Measurements from ENCODE around the gene TUBD1. TPM values are rescaled to one million over a fixed set of nuclear protein-coding genes. Genes with fewer than 3 reads are reported as not detected.

Gene TUBD1
- total RNA-seq, 2 experiments from 2014 or later = 7.3 to 9.4 TPM

DNA sequence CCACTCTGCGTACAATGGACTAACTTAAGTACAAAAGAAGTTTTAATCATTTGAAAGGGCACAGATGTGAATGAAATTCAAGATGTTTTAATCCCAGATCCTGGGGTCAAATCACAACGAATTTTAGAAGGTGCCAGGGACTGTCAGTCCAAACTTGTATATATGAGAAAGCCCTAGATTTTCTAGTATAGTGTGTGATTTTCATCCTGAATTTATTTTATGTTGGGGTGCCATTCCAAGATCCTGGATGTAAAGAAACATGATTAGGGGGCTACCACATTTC lies 64.3 kb downstream of the TUBD1 start:
- Mint-ChIP-seq H3K27me3 (no peaks in the 10 kb centered on the region), H3K4me1 (ENCODE audit: low read depth) (peaks cover 61% of the 10 kb centered on the region)

DNA sequence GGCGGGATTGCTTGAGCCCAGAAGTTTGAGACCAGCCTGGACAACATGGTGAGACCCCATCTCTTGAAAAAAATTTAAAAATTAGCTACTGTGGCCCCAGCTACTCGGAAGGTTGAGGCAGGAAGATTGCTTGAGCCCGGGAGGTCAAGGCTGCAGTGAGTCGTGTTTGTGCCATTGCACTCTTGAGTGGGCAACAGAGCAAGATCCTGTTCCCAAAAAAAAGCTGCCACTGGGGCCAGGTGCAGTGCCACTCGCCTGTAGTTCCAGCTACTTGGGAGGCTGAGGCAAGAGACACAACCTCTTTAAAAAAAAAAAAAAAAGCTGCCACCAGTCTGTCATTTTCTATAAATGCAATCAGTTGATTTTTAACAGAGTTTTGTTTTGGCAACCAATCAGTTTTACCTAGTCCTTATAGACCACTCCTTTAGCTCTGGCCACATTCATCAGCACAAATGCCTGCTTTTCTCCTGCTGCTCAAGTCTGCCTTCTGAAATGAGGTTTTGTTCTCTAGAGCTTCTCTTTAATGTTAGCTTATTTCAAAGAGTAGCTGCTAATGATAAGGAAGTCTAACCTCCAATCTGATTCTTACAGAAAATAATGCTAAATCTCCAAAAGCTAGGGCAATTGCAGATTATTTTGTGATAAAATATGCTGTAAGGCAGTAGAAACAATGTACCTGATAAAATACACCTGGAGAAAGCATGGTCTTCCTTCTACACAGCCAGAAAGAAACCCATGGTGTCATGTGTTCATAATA lies 64.8 kb downstream of the TUBD1 start:
- Mint-ChIP-seq H3K4me1 (ENCODE audit: low read depth) (peaks cover 56% of the 10 kb centered on the region), H3K27me3 (no peaks in the 10 kb centered on the region), H3K4me3 (peak overlapping the region; percentile 70), H3K9me3 (no peaks in the 10 kb centered on the region), H3K36me3 (ENCODE audit: low read depth) (peaks cover 1% of the 10 kb centered on the region), H3K27ac (peak overlapping the region; percentile 85)
- CTCF ChIA-PET = interaction anchor here (0.6 to 3.0 kb wide), 8 partner anchors 10 to 1510 kb away, joined by 3 to 14 read pairs (median 4); no protein-coding TSS in a partner anchor
- peak; percentile 17 for ATAC-seq (ENCODE audit: poor library complexity)
- peak overlapping the region; percentile 4 for H3K4me3 ChIP-seq (ENCODE audit: low read length)
- H3K27ac ChIP-seq (ENCODE audit: low read depth in 1 of 2, low read length in 2 of 2) = peak overlapping the region; percentile 25 to 63
- intact Hi-C loops (cut with DNase I, micrococcal nuclease) = no loop called here
- H3K9me3 ChIP-seq (ENCODE audit: control insufficient read depth in 1 of 2, insufficient read depth in 1 of 2, low read length in 2 of 2) = no peaks in the 10 kb centered on the region
- POLR2A ChIA-PET = interaction anchor here (0.8 to 3.6 kb wide), 9 partner anchors 11 to 74 kb away, joined by 3 to 51 read pairs (median 4); no protein-coding TSS in a partner anchor
- no peaks in the 10 kb centered on the region for H3K36me3 ChIP-seq (ENCODE audit: insufficient read depth, low read length)
- no peaks in the 10 kb centered on the region for H3K27me3 ChIP-seq (ENCODE audit: control insufficient read depth in 1 of 2, insufficient read depth in 2 of 2, low read length in 2 of 2)
- peak in 3 of 14 experiments; percentile 46 to 53 (median 46) for DNase-seq
- H3K4me1 ChIP-seq (ENCODE audit: insufficient read depth, low read length) = peaks cover 54% of the 10 kb centered on the region
- TF ChIP-seq, protein P1, sequence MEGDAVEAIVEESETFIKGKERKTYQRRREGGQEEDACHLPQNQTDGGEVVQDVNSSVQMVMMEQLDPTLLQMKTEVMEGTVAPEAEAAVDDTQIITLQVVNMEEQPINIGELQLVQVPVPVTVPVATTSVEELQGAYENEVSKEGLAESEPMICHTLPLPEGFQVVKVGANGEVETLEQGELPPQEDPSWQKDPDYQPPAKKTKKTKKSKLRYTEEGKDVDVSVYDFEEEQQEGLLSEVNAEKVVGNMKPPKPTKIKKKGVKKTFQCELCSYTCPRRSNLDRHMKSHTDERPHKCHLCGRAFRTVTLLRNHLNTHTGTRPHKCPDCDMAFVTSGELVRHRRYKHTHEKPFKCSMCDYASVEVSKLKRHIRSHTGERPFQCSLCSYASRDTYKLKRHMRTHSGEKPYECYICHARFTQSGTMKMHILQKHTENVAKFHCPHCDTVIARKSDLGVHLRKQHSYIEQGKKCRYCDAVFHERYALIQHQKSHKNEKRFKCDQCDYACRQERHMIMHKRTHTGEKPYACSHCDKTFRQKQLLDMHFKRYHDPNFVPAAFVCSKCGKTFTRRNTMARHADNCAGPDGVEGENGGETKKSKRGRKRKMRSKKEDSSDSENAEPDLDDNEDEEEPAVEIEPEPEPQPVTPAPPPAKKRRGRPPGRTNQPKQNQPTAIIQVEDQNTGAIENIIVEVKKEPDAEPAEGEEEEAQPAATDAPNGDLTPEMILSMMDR (IDR thresholded peaks at IDR 0.05) = no peak

More for the DNA sequence above, 64.3 kb downstream of the TUBD1 start:
- H3K9me3 ChIP-seq (ENCODE audit: control insufficient read depth in 1 of 2, insufficient read depth in 1 of 2, low read length in 2 of 2) = no peaks in the 10 kb centered on the region
- ChIA-PET POLR2A (interaction anchor here (0.6 to 3.6 kb wide), 9 partner anchors 11 to 75 kb away, joined by 3 to 51 read pairs (median 6); no protein-coding TSS in a partner anchor), CTCF (interaction anchor here (0.7 to 3.0 kb wide), 5 partner anchors 9 to 75 kb away, joined by 3 to 14 read pairs (median 4); no protein-coding TSS in a partner anchor)
- no peaks in the 10 kb centered on the region for H3K9me3 Mint-ChIP-seq
- no peak for ATAC-seq (ENCODE audit: poor library complexity)
- H3K4me3 Mint-ChIP-seq = peak overlapping the region; percentile 70
- H3K4me3 ChIP-seq (ENCODE audit: low read length) = peak overlapping the region; percentile 4
- H3K36me3 ChIP-seq (ENCODE audit: insufficient read depth, low read length) = no peaks in the 10 kb centered on the region
- H3K27me3 ChIP-seq (ENCODE audit: control insufficient read depth in 1 of 2, insufficient read depth in 2 of 2, low read length in 2 of 2) = no peaks in the 10 kb centered on the region
- peak overlapping the region; percentile 25 to 63 for H3K27ac ChIP-seq (ENCODE audit: low read depth in 1 of 2, low read length in 2 of 2)
- TF ChIP-seq, protein P1 (IDR thresholded peaks at IDR 0.05) = no peak
- no peak for DNase-seq
- peaks cover 54% of the 10 kb centered on the region for H3K4me1 ChIP-seq (ENCODE audit: insufficient read depth, low read length)
- intact Hi-C loops (cut with DNase I, micrococcal nuclease) = no loop called here
- H3K27ac Mint-ChIP-seq = peak overlapping the region; percentile 85
- H3K36me3 Mint-ChIP-seq (ENCODE audit: low read depth) = no peaks in the 10 kb centered on the region

DNA sequence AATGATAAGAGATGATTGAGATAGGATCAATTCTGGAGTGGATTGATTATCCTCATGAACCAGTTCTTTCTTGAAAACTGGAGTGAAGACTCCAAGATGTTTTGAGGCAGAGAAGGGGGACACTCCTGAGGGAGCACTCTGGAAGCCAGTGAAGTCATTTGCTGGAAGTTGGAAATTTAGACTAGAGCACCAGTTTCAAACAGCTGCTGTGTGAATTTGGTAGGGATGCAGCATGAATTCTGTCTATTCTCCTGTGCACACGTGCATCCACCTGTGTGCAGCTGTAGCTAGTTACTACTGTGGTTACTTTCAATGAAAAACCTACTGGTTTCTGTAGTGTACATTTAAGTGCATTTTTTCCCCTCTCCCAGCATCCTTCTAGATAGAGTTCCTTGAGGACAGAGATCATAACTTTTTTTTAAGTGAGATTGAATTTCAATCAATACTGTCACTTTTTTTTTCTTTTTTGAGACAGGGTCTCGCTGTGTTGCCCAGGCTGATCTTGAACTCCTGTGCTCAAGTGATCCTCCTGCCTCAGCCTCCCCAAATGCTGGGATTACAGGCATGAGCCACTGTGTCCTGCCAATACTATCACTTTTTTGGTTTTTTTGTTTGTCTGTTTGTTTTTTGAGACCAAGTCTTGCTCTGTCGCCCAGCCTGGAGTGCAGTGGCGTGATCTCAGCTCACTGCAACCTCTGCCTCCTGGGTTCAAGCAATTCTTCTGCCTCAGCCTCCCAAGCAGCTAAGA lies 65.9 kb downstream of the TUBD1 start:
- H3K36me3 Mint-ChIP-seq (ENCODE audit: low read depth) = peaks cover 8% of the 10 kb centered on the region
- intact Hi-C loops (cut with DNase I, micrococcal nuclease) = no loop called here
- DNase-seq = no peak
- H3K27ac ChIP-seq (ENCODE audit: low read depth in 1 of 2, low read length in 2 of 2) = no peak overlapping the region
- no peak overlapping the region for H3K4me3 ChIP-seq (ENCODE audit: low read length)
- H3K4me3 Mint-ChIP-seq = peak overlapping the region; percentile 32
- ChIA-PET POLR2A (interaction anchor here (0.6 to 3.6 kb wide), 6 partner anchors 8 to 73 kb away, joined by 3 to 51 read pairs (median 6); no protein-coding TSS in a partner anchor), CTCF (interaction anchor here (1.5 to 2.7 kb wide), 3 partner anchors 10 to 74 kb away, joined by 3 to 14 read pairs (median 4); no protein-coding TSS in a partner anchor)
- H3K27ac Mint-ChIP-seq = peak overlapping the region; percentile 75
- H3K27me3 ChIP-seq (ENCODE audit: control insufficient read depth in 1 of 2, insufficient read depth in 2 of 2, low read length in 2 of 2) = no peaks in the 10 kb centered on the region
- TF ChIP-seq, protein P1 (IDR thresholded peaks at IDR 0.05) = no peak
- no peaks in the 10 kb centered on the region for H3K36me3 ChIP-seq (ENCODE audit: insufficient read depth, low read length)
- ATAC-seq (ENCODE audit: poor library complexity) = no peak
- no peaks in the 10 kb centered on the region for H3K9me3 ChIP-seq (ENCODE audit: control insufficient read depth in 1 of 2, insufficient read depth in 1 of 2, low read length in 2 of 2)
- no peaks in the 10 kb centered on the region for H3K9me3 Mint-ChIP-seq
- peaks cover 53% of the 10 kb centered on the region for H3K4me1 ChIP-seq (ENCODE audit: insufficient read depth, low read length)
- H3K4me1 Mint-ChIP-seq (ENCODE audit: low read depth) = peaks cover 54% of the 10 kb centered on the region
- H3K27me3 Mint-ChIP-seq = no peaks in the 10 kb centered on the region
